ENCODE data around the gene C10orf120. TPM values are rescaled to one million over a fixed set of nuclear protein-coding genes. Genes with fewer than 3 reads are reported as not detected.
A peak's percentile ranks its signal among the peaks of the same experiment; 100 is the strongest.

Gene C10orf120
- total and polyA plus RNA-seq, 10 donors, result not detected

- no peak for DNase-seq
- H3K4me3 ChIP-seq, result no peak overlapping the region
- TF ChIP-seq POLR2AphosphoS5 (IDR thresholded peaks at IDR 0.05), result peak in 1 of 3 donors; percentile 17
- TF ChIP-seq POLR2A (IDR thresholded peaks at IDR 0.05), result no peak
- TF ChIP-seq, protein P1, sequence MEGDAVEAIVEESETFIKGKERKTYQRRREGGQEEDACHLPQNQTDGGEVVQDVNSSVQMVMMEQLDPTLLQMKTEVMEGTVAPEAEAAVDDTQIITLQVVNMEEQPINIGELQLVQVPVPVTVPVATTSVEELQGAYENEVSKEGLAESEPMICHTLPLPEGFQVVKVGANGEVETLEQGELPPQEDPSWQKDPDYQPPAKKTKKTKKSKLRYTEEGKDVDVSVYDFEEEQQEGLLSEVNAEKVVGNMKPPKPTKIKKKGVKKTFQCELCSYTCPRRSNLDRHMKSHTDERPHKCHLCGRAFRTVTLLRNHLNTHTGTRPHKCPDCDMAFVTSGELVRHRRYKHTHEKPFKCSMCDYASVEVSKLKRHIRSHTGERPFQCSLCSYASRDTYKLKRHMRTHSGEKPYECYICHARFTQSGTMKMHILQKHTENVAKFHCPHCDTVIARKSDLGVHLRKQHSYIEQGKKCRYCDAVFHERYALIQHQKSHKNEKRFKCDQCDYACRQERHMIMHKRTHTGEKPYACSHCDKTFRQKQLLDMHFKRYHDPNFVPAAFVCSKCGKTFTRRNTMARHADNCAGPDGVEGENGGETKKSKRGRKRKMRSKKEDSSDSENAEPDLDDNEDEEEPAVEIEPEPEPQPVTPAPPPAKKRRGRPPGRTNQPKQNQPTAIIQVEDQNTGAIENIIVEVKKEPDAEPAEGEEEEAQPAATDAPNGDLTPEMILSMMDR (IDR thresholded peaks at IDR 0.05 in 8 of 11, conservative IDR thresholded peaks at IDR 0.05 in 3 of 11), result peak in 1 of 11 experiments; percentile 22
- H3K9me3 ChIP-seq, result no peaks in the 10 kb centered on the region
- peak overlapping the region in 5 of 8 donors; percentile 29 to 61 (median 39) for H3K27ac ChIP-seq
- WGBS, 5 donors, result 55 to 76% (median 68%) methylated on average over 6 of the region's 6 CpGs
- peaks cover 0 to 4% (median 0%) of the 10 kb centered on the region in 6 donors for H3K4me1 ChIP-seq
- H3K36me3 ChIP-seq, result no peaks in the 10 kb centered on the region
- peaks cover 0 to 26% (median 0%) of the 10 kb centered on the region in 7 donors for H3K27me3 ChIP-seq (replicated peaks in 1 of 7)
- intact Hi-C loops (cut with DNase I; ENCODE audit: low total_unique reads), result no loop called here
Observed at GRCh38 chr10:122688293-122688989, 11.2 kb downstream of the C10orf120 start.

DNA sequence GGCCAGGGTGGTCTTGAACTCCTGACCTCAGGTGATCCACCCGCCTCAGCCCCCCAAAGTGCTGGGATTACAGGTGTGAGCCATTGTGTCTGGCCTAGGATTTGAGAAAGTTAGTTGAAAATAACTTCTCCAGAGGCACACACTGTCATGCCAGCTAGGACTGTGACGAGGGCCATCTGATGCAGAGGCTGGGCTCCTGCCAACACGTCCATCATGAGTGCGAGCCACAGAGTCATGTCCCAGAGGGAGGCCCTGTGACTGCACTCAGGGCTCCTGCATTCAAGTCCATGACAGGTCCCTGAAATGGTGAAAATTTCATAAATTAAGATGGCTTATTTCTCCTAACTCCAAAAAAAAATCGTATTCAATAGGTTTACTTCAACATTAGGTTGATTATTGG lies 17.1 kb downstream of the C10orf120 start:
- intact Hi-C loops (cut with DNase I; ENCODE audit: low total_unique reads), result no loop called here
- 54 to 82% (median 76%) methylated on average over 5 of the region's 5 CpGs for WGBS, 5 donors

GRCh38 chr10:122678266-122678665 lies 21.4 kb downstream of the C10orf120 start:
- H3K4me3 ChIP-seq, result no peak overlapping the region
- intact Hi-C loops (cut with DNase I; ENCODE audit: low total_unique reads), result no loop called here
- TF ChIP-seq, protein P1 (IDR thresholded peaks at IDR 0.05 in 8 of 11, conservative IDR thresholded peaks at IDR 0.05 in 3 of 11), result no peak
- H3K27ac ChIP-seq, result no peak overlapping the region
- H3K4me1 ChIP-seq, result no peaks in the 10 kb centered on the region
- DNase-seq, result no peak
- H3K36me3 ChIP-seq, result no peaks in the 10 kb centered on the region
- peaks cover 0 to 4% (median 0%) of the 10 kb centered on the region in 7 donors for H3K27me3 ChIP-seq (replicated peaks in 1 of 7)
- H3K9me3 ChIP-seq, result no peaks in the 10 kb centered on the region

More for the DNA sequence above, 17.1 kb downstream of the C10orf120 start:
- TF ChIP-seq, protein P1 (IDR thresholded peaks at IDR 0.05 in 8 of 11, conservative IDR thresholded peaks at IDR 0.05 in 3 of 11), result no peak
- no peak for TF ChIP-seq POLR2AphosphoS5 (IDR thresholded peaks at IDR 0.05)
- TF ChIP-seq POLR2A (IDR thresholded peaks at IDR 0.05), result no peak
- H3K4me1 ChIP-seq, result no peaks in the 10 kb centered on the region
- H3K27ac ChIP-seq, result no peak overlapping the region
- DNase-seq, result no peak
- H3K27me3 ChIP-seq (replicated peaks in 1 of 7), result peaks cover 0 to 22% (median 0%) of the 10 kb centered on the region in 7 donors
- no peak overlapping the region for H3K4me3 ChIP-seq
- no peaks in the 10 kb centered on the region for H3K36me3 ChIP-seq
- no peaks in the 10 kb centered on the region for H3K9me3 ChIP-seq

DNA sequence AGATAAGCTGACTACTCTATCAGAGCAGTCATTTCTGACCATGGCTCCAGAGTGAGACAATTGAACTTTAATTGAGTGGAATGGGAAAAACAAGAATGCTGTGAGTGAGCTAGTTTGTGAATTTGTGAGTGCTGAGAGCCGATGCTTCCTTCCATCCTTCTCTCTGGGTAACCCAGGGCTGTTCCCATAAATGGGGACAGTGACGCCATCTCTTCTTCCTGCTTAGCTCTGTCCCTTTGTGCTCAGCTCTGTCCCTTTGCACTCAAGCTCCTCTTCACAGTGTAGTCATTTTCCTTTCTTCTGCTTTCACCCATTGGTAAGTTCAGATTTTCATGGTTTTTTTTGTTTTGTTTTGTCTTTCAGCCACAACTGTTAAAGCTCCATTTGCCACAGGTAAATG lies 24.4 kb downstream of the C10orf120 start:
- intact Hi-C loops (cut with DNase I; ENCODE audit: low total_unique reads), result no loop called here
- Histone ChIP-seq H3K4me3 (no peak overlapping the region), H3K27ac (no peak overlapping the region), H3K4me1 (no peaks in the 10 kb centered on the region), H3K9me3 (no peaks in the 10 kb centered on the region), H3K27me3 (replicated peaks in 1 of 7) (peaks cover 0 to 4% (median 0%) of the 10 kb centered on the region in 7 donors), H3K36me3 (no peaks in the 10 kb centered on the region)
- no peak for DNase-seq
- TF ChIP-seq POLR2AphosphoS5 (IDR thresholded peaks at IDR 0.05) (no peak), POLR2A (IDR thresholded peaks at IDR 0.05) (no peak)
- TF ChIP-seq, protein P1 (IDR thresholded peaks at IDR 0.05 in 8 of 11, conservative IDR thresholded peaks at IDR 0.05 in 3 of 11), result no peak
- 69 to 96% (median 71%) methylated on average over 2 of the region's 2 CpGs for WGBS, 5 donors
